ENCODE data around the gene DCXR.

GRCh38 chr17:82035488-82035887 is 2.0 kb downstream of the DCXR start:
- TF ChIP-seq EZH2 (IDR thresholded peaks at IDR 0.05): no peak
- no peak for TF ChIP-seq POLR2AphosphoS5 (IDR thresholded peaks at IDR 0.05; ENCODE audit: borderline replicate concordance, low read depth, low read length)

Data from SK-N-MC (cell line).